ENCODE results near the gene FBXO10. TPM values are rescaled to one million over a fixed set of nuclear protein-coding genes. Genes with fewer than 3 reads are reported as not detected.

The FBXO10 gene
- total RNA-seq, 2 experiments from 2014 or later: 9.4 to 13.2 TPM

DNA sequence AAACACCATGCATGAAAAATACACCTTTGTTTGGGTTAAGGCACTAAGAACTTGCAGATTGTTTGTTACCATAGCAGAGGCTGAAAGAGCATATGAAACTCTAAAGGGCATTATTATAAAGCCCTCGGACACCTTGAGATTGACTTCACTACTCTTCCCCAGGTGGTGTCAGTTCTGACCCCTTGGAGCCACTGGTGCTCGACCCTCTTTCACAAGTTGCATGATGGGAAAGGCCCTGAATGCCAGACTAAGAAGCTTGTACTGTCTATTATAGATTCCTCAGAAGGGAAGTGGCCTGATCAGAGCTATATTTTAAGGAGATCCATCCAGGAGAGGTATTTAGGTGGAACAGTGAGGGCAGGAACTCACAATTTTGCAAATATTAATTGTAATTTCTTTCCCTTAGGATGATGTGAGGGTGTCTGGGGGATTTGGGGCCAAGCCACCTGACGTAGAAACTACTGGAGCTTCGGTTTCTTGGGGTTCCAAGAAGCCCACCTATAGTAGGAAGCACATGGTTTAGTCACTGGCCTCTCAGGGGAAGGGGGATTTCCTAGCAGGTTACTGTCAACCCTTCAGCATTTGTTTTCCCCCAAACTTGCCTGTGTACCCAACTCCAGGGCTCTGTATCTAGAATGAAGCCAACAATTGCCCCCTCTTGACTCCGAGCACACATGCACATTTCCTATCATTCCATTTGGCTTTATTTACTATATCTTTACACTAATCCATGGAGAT lies 16.2 kb downstream of the FBXO10 start:
- Histone ChIP-seq H3K9me2 (ENCODE audit: insufficient read depth, low read length) (no peaks in the 10 kb centered on the region), H3K4me2 (ENCODE audit: low read length) (no peak overlapping the region), H4K20me1 (ENCODE audit: insufficient read depth, low read length) (no peaks in the 10 kb centered on the region), H3K27ac (ENCODE audit: low read depth, low read length, poor library complexity, severe bottlenecking) (no peak overlapping the region), H3K4me3 (ENCODE audit: low read depth, low read length, poor library complexity, severe bottlenecking) (no peak overlapping the region), H3K36me3 (ENCODE audit: insufficient read depth, low read length) (peaks cover 34% of the 10 kb centered on the region), H3K79me2 (ENCODE audit: insufficient read depth, low read depth, low read length) (no peaks in the 10 kb centered on the region), H2AFZ (ENCODE audit: low read length) (no peak overlapping the region), H3K9me3 (ENCODE audit: low read length) (peaks cover 16% of the 10 kb centered on the region; the same call in 1 of the 2 replicates), H3K4me1 (ENCODE audit: insufficient read depth, low read length, poor library complexity, severe bottlenecking) (peaks cover 5% of the 10 kb centered on the region)
- DNase-seq (ENCODE audit: low spot score): no peak
- CTCF ChIA-PET (ENCODE audit: unreplicated experiment): no interaction called here
- BruUV-seq (replicated peaks): no TSS peak
- intact Hi-C loops (cut with micrococcal nuclease; ENCODE audit: unreplicated experiment): no loop called here
- POLR2A ChIA-PET: no interaction called here
- no peak for TF ChIP-seq EZH2phosphoT487 (IDR thresholded peaks at IDR 0.05; ENCODE audit: borderline replicate concordance, low read depth, low read length)
- TF ChIP-seq CTCF (conservative IDR thresholded peaks at IDR 0.05; ENCODE audit: low read length): no peak

- no peaks in the 10 kb centered on the region for H3K9me2 ChIP-seq (ENCODE audit: insufficient read depth, low read length)
- BruUV-seq (replicated peaks): no TSS peak
- peaks cover 8% of the 10 kb centered on the region; the same call in 1 of the 2 replicates for H3K9me3 ChIP-seq (ENCODE audit: low read length)
- no peak overlapping the region for H3K4me2 ChIP-seq (ENCODE audit: low read length)
- no peaks in the 10 kb centered on the region for H3K79me2 ChIP-seq (ENCODE audit: insufficient read depth, low read depth, low read length)
- H3K27ac ChIP-seq (ENCODE audit: low read depth, low read length, poor library complexity, severe bottlenecking): no peak overlapping the region
- H3K4me1 ChIP-seq (ENCODE audit: insufficient read depth, low read length, poor library complexity, severe bottlenecking): peaks cover 5% of the 10 kb centered on the region
- ChIA-PET POLR2A (interaction anchor here (2.0 kb wide), 1 partner anchor 10 kb away, joined by 7 read pairs; no protein-coding TSS in a partner anchor), CTCF (ENCODE audit: unreplicated experiment) (no interaction called here)
- no peak overlapping the region for H3K4me3 ChIP-seq (ENCODE audit: low read depth, low read length, poor library complexity, severe bottlenecking)
- peaks cover 25% of the 10 kb centered on the region for H3K36me3 ChIP-seq (ENCODE audit: insufficient read depth, low read length)
- no peak for DNase-seq (ENCODE audit: low spot score)
- TF ChIP-seq CTCF (conservative IDR thresholded peaks at IDR 0.05; ENCODE audit: low read length) (no peak), EZH2phosphoT487 (IDR thresholded peaks at IDR 0.05; ENCODE audit: borderline replicate concordance, low read depth, low read length) (no peak)
- no peaks in the 10 kb centered on the region for H4K20me1 ChIP-seq (ENCODE audit: insufficient read depth, low read length)
- intact Hi-C loops (cut with micrococcal nuclease; ENCODE audit: unreplicated experiment): no loop called here
- no peak overlapping the region for H2AFZ ChIP-seq (ENCODE audit: low read length)
Observed at GRCh38 chr9:37559125-37559524, 17.1 kb downstream of the FBXO10 start.

DNA sequence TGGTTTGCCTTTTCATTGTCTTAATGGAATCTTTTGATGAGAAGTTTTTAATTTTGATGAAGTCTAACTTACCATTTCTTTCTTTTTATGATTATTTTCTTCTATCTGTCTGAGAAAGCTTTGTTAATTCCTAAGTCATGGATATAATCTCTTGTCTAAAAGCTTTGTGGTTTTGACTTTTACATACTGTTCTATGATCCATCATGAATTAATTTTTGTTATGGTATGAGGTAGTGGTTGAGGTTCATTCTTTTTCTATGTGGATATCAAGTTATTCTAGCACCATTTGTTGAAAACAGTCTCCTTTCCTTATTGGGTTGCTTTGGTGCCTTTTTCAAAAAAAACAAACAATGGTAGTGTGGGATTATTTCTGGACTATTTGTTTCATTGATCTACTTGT lies 20.4 kb downstream of the FBXO10 start:
- TF ChIP-seq EZH2phosphoT487 (IDR thresholded peaks at IDR 0.05; ENCODE audit: borderline replicate concordance, low read depth, low read length): no peak
- no peak for TF ChIP-seq CTCF (conservative IDR thresholded peaks at IDR 0.05; ENCODE audit: low read length)
- no peak overlapping the region for H3K4me3 ChIP-seq (ENCODE audit: low read depth, low read length, poor library complexity, severe bottlenecking)
- no peaks in the 10 kb centered on the region for H3K4me1 ChIP-seq (ENCODE audit: insufficient read depth, low read length, poor library complexity, severe bottlenecking)
- no peak for DNase-seq (ENCODE audit: low spot score)
- H4K20me1 ChIP-seq (ENCODE audit: insufficient read depth, low read length): no peaks in the 10 kb centered on the region
- H3K9me3 ChIP-seq (ENCODE audit: low read length): no peaks in the 10 kb centered on the region
- CTCF ChIA-PET (ENCODE audit: unreplicated experiment): no interaction called here
- BruUV-seq (replicated peaks): no TSS peak
- intact Hi-C loops (cut with micrococcal nuclease; ENCODE audit: unreplicated experiment): no loop called here
- H3K79me2 ChIP-seq (ENCODE audit: insufficient read depth, low read depth, low read length): no peaks in the 10 kb centered on the region
- no peak overlapping the region for H3K27ac ChIP-seq (ENCODE audit: low read depth, low read length, poor library complexity, severe bottlenecking)
- H3K36me3 ChIP-seq (ENCODE audit: insufficient read depth, low read length): peaks cover 6% of the 10 kb centered on the region
- POLR2A ChIA-PET: interaction anchor here (1.0 kb wide), 1 partner anchor 13 kb away, joined by 6 read pairs; no protein-coding TSS in a partner anchor
- no peaks in the 10 kb centered on the region for H3K9me2 ChIP-seq (ENCODE audit: insufficient read depth, low read length)
- no peak overlapping the region for H3K4me2 ChIP-seq (ENCODE audit: low read length)
- H2AFZ ChIP-seq (ENCODE audit: low read length): no peak overlapping the region
